GM12801 (cell line): Measurements from ENCODE around the gene FNBP1L.

Experiments
- CTCF ChIP-seq: IDR thresholded peaks from one replicate; pipeline ENCODE4 v1.5.1; 2011; ENCODE audit warnings: control low read depth; ENCODE audit not compliant: insufficient read length; ENCODE audit errors: extremely low read depth

FNBP1L gene

GRCh38 chr1:93419344-93419743 is 28.6 kb upstream of the FNBP1L start:
- no peak for TF ChIP-seq CTCF

- no peak for TF ChIP-seq CTCF
These were observed 27.5 kb upstream of the FNBP1L start for GRCh38 chr1:93420400-93420799.

- no peak for TF ChIP-seq CTCF
These were observed 21.7 kb upstream of the FNBP1L start for GRCh38 chr1:93426181-93426580.

GRCh38 chr1:93427656-93428055 is 20.3 kb upstream of the FNBP1L start:
- TF ChIP-seq CTCF, result no peak

- no peak for TF ChIP-seq CTCF
These were observed 14.4 kb upstream of the FNBP1L start for GRCh38 chr1:93433407-93433961.

GRCh38 chr1:93434088-93434487 is 13.8 kb upstream of the FNBP1L start:
- no peak for TF ChIP-seq CTCF

GRCh38 chr1:93434987-93435386 is 12.9 kb upstream of the FNBP1L start:
- no peak for TF ChIP-seq CTCF
